ENCODE data around the gene NRL.

The NRL gene

DNA sequence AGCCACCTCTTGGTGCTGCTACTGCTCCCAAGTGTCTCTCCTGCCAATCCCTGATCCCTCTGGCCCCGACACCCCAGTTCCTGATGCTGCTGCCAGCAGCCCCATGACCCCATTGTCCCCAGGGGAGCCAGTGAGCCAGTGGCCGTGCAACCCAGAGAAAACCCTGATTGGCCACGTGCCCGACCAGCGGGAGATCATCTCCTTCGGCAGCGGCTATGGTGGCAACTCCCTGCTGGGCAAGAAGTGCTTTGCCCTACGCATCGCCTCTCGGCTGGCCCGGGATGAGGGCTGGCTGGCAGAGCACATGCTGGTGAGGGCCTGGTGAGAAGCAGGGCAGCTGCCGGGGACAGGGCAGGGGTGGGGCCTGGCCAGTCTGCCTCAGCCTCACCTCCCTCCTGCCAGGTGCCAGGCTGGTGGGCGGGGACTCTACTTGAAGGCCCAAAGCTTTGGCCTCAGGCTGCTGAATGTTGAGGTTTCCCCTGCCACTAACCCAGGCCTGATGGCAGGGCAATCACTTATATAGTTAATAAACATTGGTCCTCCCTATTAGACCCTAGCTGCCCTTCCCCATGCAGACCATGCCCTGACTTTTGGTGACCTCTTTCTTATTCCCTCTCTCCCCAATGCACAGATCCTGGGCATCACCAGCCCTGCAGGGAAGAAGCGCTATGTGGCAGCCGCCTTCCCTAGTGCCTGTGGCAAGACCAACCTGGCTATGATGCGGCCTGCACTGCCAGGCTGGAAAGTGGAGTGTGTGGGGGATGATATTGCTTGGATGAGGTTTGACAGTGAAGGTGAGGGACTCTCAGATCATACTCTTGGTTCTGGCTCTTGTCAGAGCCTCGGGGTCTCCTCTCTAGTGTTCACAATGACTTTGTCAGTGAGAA lies 15.6 kb downstream of the NRL start:
- DNase-seq (ENCODE audit: low read depth in 2 of 2): no peak

DNA sequence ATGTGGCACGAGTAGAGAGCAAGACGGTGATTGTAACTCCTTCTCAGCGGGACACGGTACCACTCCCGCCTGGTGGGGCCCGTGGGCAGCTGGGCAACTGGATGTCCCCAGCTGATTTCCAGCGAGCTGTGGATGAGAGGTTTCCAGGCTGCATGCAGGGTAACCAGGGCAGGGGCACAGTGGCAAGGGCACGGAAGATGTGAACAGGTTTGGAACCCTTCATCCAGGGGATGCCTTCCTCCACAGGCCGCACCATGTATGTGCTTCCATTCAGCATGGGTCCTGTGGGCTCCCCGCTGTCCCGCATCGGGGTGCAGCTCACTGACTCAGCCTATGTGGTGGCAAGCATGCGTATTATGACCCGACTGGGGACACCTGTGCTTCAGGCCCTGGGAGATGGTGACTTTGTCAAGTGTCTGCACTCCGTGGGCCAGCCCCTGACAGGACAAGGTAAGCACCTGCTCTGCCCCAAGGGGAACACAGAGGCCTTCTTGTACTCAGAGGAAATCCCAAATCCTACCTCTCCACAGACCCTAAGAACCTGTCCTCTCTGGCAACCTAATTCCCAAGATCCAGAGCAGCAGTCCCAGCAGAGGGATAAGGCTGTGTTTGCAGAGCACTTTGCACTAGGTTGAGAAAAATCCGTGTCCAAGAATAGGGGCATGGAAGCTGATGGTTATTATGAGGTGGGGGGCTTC lies 16.4 kb downstream of the NRL start:
- DNase-seq (ENCODE audit: low read depth in 2 of 2): no peak

DNA sequence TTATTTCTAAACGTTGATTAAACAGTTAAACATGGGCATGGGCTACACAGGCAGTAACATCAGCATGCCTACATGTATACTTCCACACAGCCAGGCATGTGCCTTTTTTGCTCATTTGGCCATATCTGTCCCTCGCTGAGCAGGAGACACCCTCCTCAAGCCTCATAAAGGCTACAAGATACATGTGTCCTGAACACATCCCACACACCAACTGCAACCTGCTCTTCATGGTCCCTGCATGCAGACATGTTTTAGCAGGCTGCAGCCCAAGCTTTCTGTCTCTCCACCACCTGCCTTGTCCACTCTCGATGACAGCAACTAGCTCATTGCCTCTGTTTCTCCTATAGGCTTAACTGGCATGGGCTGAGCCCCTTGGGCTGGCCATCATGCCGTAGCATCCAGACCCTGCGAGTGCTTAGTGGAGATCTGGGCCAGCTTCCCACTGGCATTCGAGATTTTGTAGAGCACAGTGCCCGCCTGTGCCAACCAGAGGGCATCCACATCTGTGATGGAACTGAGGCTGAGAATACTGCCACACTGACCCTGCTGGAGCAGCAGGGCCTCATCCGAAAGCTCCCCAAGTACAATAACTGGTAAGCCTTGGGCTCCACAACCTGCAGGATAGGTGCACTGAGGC lies 18.1 kb downstream of the NRL start:
- DNase-seq (ENCODE audit: low read depth in 2 of 2): no peak

GRCh38 chr14:24095271-24096068 lies 19.3 kb downstream of the NRL start:
- peak in 1 of 2 donors; percentile 46 for DNase-seq (ENCODE audit: low read depth in 2 of 2)

- no peak for DNase-seq (ENCODE audit: low read depth in 2 of 2)
These were observed 19.9 kb downstream of the NRL start for GRCh38 chr14:24094841-24095270.

- DNase-seq (ENCODE audit: low read depth in 2 of 2): peak; percentile 71 to 75
These were observed 20.6 kb downstream of the NRL start, which contains the start of gene PCK2 for GRCh38 chr14:24093901-24094840. PCK2 (plus strand) TSS chr14:24094311; CDS start chr14:24094406, 95 bp downstream.

GRCh38 chr14:24093207-24093900 lies 21.4 kb downstream of the NRL start:
- DNase-seq (ENCODE audit: low read depth in 2 of 2): no peak

- DNase-seq (ENCODE audit: low read depth in 2 of 2): no peak
These were observed 22.1 kb downstream of the NRL start for GRCh38 chr14:24092505-24093206.

DNA sequence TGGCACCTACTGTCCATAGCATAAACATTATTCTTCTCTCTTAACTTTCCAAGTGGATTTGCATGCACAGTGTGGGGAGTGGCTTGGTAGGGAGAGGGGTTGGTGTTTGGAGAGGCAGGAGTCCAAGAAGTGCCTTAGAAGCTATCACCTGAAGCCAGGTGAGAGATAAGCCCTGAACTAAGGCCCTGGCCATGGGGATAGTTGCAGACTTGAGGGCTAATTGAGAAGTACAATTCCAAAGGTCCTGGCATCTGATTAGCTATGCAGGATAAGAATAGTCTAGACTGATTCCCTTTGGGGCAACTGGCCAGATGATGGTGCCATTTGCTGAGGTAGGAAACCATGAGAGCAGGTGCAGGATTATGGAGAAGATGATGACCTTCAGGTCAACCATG lies 22.6 kb downstream of the NRL start:
- DNase-seq (ENCODE audit: low read depth in 2 of 2): no peak

GRCh38 chr14:24089890-24090289 lies 24.9 kb downstream of the NRL start:
- DNase-seq (ENCODE audit: low read depth in 2 of 2): no peak

DNA sequence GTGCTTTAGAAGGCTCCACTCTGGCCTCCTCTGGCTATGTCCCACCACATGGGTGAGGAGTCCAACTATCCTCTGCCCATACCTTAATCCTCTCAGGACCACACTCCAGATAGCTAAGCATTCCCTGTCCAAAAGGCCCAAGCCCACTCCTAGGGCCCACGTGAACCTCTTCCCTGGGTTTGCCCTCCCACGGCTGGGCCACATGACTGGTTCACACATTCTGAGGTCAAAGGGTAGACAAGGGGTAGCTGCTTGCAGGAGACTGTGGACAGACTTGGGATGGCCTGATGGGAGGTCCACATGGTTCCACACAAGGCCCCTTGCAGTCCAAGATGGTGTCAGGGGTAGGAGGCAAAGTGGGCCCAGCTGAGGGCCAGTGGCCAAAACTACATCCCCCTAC lies 26.7 kb downstream of the NRL start:
- DNase-seq (ENCODE audit: low read depth in 2 of 2): no peak

DNA sequence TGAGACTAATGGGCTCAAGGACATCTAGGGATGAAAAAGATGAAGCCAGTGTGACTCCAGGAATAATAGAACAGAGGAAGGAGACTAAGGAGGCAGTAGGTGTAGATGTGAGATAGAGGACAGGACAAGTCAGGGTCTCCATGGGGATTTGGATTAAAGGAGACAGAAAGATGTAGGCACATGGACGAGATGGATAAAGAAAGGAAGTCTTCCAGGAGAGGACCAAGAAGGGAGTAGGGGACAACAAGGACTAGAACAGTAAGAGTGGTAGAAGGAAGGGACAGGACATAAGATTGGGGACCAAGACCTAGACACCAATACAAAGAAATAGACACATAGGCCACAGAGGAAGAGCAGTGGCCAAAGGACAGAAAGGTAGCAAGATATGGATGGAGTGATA lies 27.7 kb downstream of the NRL start:
- no peak for DNase-seq (ENCODE audit: low read depth in 2 of 2)

DNA sequence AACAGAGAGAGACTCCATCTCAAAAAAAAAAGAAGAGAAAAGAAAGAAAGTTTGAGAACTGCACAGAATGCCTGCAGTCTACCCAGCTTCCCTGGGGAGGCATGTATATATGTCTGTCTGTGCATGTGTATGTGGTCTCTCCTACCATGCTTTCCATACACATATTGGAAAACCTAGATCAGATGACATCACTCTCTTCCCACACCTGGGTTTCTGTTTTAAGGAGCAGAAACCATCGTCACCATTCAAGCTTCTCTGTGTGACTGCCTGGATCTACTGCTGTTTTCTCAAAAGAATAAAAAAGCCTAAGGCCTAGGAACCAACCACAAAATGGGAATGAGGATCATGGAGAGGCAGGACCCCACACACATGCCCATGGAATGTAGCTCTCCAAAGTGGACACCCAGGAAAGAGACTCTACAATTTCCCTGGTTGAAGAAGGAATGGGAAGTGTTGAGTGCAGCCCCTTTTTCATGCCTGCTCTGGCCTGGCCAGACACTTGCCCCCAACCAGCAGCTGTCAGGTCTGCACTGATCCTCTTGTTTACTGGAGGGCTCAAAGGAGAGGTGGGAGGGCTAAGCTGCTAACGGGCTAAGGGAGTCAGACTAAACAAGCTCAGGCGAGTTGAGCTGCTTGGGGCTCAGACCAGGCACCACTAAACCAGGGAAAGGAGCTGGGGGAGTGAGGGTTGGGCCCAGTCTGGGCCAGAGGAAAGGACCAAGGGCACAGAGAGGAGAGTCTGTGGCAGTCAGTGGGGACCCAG lies 28.4 kb downstream of the NRL start:
- DNase-seq (ENCODE audit: low read depth in 2 of 2): no peak

GRCh38 chr14:24085215-24085614 lies 29.5 kb downstream of the NRL start:
- no peak for DNase-seq (ENCODE audit: low read depth in 2 of 2)

- DNase-seq (ENCODE audit: low read depth in 2 of 2): no peak
These were observed 30.3 kb downstream of the NRL start for GRCh38 chr14:24084440-24084839.

DNA sequence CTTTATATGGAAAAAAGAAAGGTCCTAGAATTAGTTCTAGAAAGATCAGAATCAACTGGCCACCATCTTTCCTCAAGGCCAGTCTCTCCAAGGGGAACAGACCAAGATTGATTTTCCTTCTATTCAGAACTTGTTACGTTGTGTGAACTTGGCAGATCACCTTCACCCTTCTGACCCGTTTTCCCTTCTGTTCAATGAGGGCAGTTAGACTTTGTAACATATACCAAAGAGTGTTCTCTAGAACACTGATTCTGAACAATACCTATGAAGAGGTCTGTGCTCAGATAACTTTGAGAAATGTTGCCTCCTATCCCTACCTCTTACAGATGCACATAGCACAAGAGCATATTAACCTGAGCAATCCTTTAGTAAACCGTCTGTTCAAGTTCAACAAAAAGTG lies 31.3 kb downstream of the NRL start:
- DNase-seq (ENCODE audit: low read depth in 2 of 2): no peak

DNA sequence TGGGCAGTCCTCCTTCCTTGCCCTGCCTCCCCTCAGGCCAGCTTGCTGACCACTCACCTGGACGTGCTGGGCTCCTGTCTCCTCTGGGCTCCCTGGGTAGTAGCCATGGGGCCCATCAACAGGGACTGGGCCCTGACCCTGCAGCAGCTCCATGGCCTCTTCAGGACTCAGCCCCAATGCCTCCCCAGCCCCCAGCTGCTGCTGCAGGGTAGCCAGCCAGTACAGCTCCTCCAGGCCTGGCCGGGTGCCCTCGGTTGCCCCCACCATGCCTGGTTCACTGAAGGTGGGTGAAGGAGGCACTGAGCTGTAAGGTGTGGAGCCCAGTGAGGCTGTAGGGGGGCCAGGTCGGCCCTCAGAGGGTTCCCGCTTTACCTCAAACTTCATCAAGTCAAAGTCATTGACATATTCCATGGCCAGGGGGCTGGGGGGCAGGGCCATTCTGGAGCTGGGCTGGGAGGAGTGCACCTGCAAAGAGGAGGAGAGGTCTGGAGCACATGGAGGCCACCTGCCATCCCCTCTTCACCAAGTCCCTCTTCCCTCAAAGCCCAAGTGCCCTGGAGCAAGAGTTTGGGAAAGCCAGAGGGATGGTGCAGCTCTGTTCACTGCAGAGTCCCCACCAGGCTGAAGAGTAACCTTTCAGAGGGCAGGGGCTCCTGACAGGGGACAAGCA lies 32.2 kb downstream of the NRL start:
- no peak for DNase-seq (ENCODE audit: low read depth in 2 of 2)

DNA sequence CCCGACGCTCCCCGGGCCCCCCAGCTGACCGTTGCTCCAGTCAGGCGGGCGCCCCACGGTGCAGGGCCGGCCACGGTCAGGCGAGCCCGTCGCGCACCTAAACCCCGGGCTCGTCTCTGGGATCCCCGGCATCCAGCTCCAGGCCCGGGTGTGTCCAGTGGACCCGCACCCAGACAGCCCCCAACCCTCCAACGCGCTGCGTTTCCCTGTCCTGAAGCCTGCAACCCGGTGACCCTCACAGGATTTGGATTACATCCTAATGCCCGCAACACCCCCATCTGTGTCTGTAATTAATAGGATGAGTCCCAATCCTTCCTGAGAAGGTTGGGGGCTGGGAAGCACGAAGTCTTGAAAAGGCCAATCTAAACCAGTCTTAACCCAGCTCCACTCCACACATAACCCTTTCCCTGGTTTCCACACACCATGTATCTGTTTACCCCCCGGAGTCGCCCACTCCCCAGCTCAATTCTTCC lies 33.0 kb downstream of the NRL start:
- no peak for DNase-seq (ENCODE audit: low read depth in 2 of 2)
